ENCODE data around the gene FAM161B. TPM values are rescaled to one million over a fixed set of nuclear protein-coding genes. Genes with fewer than 3 reads are reported as not detected.
"Not testable (repeated sequence)": the region's sequence is repeated elsewhere in the genome, so short reads cannot be mapped to it uniquely, and the experiment has no call there.

The FAM161B gene
- total RNA-seq, 1 donor from 2014 or later: 3.2 TPM

DNA sequence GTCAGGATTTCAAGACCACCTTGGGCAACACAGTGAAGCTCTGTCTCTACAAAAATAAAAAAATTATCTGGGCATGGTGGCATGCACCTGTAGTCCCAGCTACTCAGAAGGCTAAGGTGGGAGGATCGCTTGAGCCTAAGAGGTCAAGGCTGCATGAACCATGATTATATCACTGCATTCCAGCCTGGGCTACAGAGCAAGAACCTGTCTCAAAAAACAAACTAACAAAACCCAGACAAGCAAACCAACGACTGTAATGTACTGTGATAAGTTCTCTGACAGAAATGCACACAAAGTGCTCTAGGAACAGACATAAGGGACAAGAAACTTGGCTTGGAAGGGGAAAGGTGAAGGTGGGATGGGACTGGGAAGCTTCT is 46.8 kb upstream of the FAM161B start:
- DNase-seq (ENCODE audit: low spot score): no peak
- Mint-ChIP-seq H3K4me1 (ENCODE audit: unreplicated experiment) (peaks cover 6% of the 10 kb centered on the region), H3K9me3 (ENCODE audit: unreplicated experiment) (no peaks in the 10 kb centered on the region), H3K36me3 (ENCODE audit: low read depth, unreplicated experiment) (no peaks in the 10 kb centered on the region), H3K27ac (ENCODE audit: unreplicated experiment) (no peak overlapping the region), H3K4me3 (ENCODE audit: unreplicated experiment) (no peak overlapping the region), H3K27me3 (ENCODE audit: unreplicated experiment) (no peaks in the 10 kb centered on the region)
- TF ChIP-seq, protein P1, sequence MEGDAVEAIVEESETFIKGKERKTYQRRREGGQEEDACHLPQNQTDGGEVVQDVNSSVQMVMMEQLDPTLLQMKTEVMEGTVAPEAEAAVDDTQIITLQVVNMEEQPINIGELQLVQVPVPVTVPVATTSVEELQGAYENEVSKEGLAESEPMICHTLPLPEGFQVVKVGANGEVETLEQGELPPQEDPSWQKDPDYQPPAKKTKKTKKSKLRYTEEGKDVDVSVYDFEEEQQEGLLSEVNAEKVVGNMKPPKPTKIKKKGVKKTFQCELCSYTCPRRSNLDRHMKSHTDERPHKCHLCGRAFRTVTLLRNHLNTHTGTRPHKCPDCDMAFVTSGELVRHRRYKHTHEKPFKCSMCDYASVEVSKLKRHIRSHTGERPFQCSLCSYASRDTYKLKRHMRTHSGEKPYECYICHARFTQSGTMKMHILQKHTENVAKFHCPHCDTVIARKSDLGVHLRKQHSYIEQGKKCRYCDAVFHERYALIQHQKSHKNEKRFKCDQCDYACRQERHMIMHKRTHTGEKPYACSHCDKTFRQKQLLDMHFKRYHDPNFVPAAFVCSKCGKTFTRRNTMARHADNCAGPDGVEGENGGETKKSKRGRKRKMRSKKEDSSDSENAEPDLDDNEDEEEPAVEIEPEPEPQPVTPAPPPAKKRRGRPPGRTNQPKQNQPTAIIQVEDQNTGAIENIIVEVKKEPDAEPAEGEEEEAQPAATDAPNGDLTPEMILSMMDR (IDR thresholded peaks at IDR 0.05; ENCODE audit: unreplicated experiment): no peak

DNA sequence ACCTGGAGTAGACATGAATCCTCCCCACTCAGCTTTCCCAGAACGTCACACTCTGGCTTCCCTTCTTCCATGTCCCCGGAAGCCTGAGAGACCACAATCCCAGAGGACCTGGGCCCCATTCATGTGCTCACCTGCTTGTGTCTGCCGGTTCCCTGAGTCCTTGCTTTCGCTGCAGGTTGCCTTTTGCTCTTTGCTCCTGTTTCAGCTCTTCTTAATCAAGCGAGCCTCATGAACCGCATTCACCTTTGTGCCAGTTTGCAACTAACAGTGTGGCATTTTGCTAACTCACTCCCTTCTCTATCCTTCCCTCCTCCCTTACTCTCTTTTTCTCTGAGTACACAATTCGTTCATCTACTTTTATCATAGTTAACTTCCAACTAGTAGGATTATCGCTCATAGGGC is 46.1 kb upstream of the FAM161B start:
- DNase-seq (ENCODE audit: low spot score): no peak
- H3K27ac Mint-ChIP-seq (ENCODE audit: unreplicated experiment): no peak overlapping the region
- no peaks in the 10 kb centered on the region for H3K36me3 Mint-ChIP-seq (ENCODE audit: low read depth, unreplicated experiment)
- no peaks in the 10 kb centered on the region for H3K27me3 Mint-ChIP-seq (ENCODE audit: unreplicated experiment)
- TF ChIP-seq, protein P1 (IDR thresholded peaks at IDR 0.05; ENCODE audit: unreplicated experiment): no peak
- H3K4me3 Mint-ChIP-seq (ENCODE audit: unreplicated experiment): no peak overlapping the region
- no peaks in the 10 kb centered on the region for H3K9me3 Mint-ChIP-seq (ENCODE audit: unreplicated experiment)
- H3K4me1 Mint-ChIP-seq (ENCODE audit: unreplicated experiment): peaks cover 6% of the 10 kb centered on the region

DNA sequence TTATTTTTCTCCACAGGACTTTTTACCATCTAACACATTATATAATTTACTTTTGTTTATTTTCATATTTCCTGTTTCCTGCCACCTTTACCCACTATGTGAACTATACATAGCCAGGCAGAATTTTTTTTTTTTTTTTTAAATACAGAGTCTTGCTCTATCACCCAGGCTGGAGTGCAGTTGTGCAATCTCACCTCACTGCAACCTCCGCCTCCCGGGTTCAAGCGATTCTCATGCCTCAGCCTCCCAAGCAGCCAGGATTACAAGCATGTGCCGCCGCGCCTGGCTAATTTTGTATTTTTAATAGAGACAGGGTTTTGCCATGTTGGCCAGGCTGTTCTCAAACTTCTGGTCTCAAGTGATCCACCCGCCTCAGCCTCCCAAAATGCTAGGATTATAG is 45.0 kb upstream of the FAM161B start:
- H3K27me3 Mint-ChIP-seq (ENCODE audit: unreplicated experiment); H3K9me3 Mint-ChIP-seq (ENCODE audit: unreplicated experiment); H3K4me3 Mint-ChIP-seq (ENCODE audit: unreplicated experiment): not testable (repeated sequence)

DNA sequence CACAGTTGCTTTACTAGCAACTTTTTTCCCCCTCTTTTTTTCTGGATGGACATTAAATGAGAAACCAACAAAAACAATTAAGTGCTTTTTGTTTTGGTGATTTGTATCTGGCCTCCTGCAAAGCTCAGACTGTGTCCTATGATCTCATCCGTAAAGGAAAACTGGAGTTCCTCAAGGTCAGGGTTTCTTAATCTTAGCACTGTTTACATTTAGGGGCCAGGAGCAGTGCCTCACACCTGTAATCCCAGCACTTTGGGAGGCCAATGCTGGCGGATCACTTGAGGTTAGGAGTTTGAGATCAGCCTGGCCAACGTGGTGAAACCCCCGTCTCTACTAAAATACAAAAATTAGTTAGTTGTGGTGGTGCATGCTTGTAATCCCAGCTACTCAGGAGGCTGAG is 41.2 kb upstream of the FAM161B start:
- Mint-ChIP-seq H3K9me3 (ENCODE audit: unreplicated experiment) (no peaks in the 10 kb centered on the region), H3K4me1 (ENCODE audit: unreplicated experiment) (peaks cover 6% of the 10 kb centered on the region), H3K4me3 (ENCODE audit: unreplicated experiment) (no peak overlapping the region), H3K27me3 (ENCODE audit: unreplicated experiment) (no peaks in the 10 kb centered on the region), H3K36me3 (ENCODE audit: low read depth, unreplicated experiment) (peaks cover 10% of the 10 kb centered on the region), H3K27ac (ENCODE audit: unreplicated experiment) (no peak overlapping the region)
- TF ChIP-seq, protein P1 (IDR thresholded peaks at IDR 0.05; ENCODE audit: unreplicated experiment): no peak
- DNase-seq (ENCODE audit: low spot score): no peak

More for the DNA sequence above, 45.0 kb upstream of the FAM161B start:
- H3K27ac Mint-ChIP-seq (ENCODE audit: unreplicated experiment): peak overlapping the region; percentile 14
- H3K36me3 Mint-ChIP-seq (ENCODE audit: low read depth, unreplicated experiment); H3K4me1 Mint-ChIP-seq (ENCODE audit: unreplicated experiment); DNase-seq (ENCODE audit: low spot score): not testable (repeated sequence)

DNA sequence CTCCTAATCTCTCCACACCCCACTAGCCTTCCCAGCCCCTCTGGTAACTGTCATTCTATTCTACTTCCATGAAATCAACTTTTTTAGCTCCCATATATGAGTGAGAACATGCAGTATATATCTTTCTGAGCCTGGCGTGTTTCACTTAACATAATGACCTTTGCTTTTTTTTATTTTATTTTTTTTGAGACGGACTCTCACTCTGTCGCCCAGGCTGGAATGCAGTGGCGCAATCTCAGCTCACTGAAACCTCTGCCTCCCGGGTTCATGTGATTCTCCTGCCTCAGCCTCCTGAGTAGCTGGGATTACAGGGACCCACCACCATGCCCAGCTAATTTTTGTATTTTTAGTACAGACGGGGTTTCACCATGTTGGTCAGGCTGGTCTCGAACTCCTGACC is 38.8 kb upstream of the FAM161B start:
- not testable (repeated sequence) for H3K27ac Mint-ChIP-seq (ENCODE audit: unreplicated experiment); H3K9me3 Mint-ChIP-seq (ENCODE audit: unreplicated experiment); H3K27me3 Mint-ChIP-seq (ENCODE audit: unreplicated experiment)

DNA sequence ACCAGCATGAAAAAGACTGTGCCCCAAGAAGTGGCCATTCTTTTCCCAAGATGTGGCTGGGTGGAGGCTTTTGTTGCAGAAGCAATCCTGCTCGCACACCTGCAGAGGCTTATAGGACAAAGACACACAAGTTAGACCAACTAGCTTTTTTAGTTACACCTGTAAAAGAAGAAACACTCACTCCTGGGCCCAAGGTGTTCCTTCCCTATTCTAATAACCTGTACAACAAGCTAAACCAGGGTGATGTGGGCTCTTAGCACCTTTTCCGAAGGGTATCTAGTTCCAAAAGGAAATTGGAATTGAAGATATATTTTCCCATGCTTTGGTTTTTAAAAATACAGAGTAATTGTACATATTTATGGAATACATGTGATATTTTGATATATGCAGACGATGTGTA is 38.2 kb upstream of the FAM161B start:
- Mint-ChIP-seq H3K36me3 (ENCODE audit: low read depth, unreplicated experiment) (peaks cover 17% of the 10 kb centered on the region), H3K4me3 (ENCODE audit: unreplicated experiment) (no peak overlapping the region), H3K4me1 (ENCODE audit: unreplicated experiment) (no peaks in the 10 kb centered on the region), H3K27ac (ENCODE audit: unreplicated experiment) (no peak overlapping the region), H3K9me3 (ENCODE audit: unreplicated experiment) (no peaks in the 10 kb centered on the region), H3K27me3 (ENCODE audit: unreplicated experiment) (peaks cover 2% of the 10 kb centered on the region)
- no peak for DNase-seq (ENCODE audit: low spot score)
- TF ChIP-seq, protein P1 (IDR thresholded peaks at IDR 0.05; ENCODE audit: unreplicated experiment): no peak

More for the DNA sequence above, 38.8 kb upstream of the FAM161B start:
- DNase-seq (ENCODE audit: low spot score); H3K4me3 Mint-ChIP-seq (ENCODE audit: unreplicated experiment); H3K4me1 Mint-ChIP-seq (ENCODE audit: unreplicated experiment): not testable (repeated sequence)
- peaks cover 17% of the 10 kb centered on the region for H3K36me3 Mint-ChIP-seq (ENCODE audit: low read depth, unreplicated experiment)

Measured in endothelial cell (in vitro differentiated cells).